Left forelimb (tissue), 1 donor: Measurements from ENCODE around the gene STAT1.

ENCODE experiments used
- DNase-seq: peaks from one replicate; pipeline ENCODE4 v3.0.0-alpha.2; 2018; ENCODE audit warnings: low spot score

Gene STAT1

DNA sequence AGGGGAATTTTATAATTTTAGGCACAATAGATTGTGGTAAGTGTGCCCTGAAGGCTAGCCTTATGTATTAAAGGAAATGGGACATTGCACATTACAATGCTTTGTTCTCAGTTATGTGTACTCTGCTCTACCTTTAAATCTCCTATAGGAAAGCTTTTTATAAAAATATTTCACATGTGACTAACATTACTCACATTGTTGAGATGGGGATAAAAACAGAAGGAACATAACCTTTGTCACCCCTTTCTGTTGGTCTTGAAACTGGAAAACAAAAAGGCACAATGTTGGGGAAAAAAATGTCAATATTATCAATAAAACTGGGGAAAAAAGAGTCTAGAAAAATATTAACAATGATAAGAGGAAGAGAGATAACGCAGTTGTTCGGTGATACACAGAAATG is 17.3 kb upstream of the STAT1 start:
- no peak for DNase-seq

DNA sequence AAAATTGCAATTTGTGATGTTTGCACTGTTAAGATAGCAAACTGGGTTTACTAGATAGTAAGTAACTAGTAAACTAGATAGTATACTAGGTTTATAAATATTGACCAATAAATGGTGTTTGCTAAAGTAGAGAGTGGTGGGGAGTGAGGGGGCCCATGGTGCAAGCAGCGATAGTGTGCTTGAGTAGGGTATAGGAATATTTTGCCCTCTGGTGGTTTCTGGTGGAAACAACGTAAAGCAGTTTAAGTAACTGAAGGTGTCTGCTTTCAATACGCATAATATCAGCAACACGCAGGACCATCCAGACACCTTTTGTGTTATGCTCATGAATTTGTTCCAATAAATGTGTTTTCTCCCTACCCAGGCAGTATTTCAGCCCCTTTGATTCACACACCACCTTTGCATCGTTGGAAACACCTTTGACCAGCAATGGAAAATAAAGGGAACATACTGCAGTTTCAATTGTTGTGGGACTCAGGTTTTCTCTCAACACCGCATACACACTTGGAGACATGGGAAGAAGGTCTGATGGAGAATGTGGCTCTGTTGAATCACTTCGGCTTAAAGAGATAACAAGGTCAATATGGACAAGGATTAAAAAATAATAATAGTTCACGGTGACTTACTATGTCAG is 16.7 kb upstream of the STAT1 start:
- no peak for DNase-seq

GRCh38 chr2:191029280-191029950 is 15.4 kb upstream of the STAT1 start:
- no peak for DNase-seq

DNA sequence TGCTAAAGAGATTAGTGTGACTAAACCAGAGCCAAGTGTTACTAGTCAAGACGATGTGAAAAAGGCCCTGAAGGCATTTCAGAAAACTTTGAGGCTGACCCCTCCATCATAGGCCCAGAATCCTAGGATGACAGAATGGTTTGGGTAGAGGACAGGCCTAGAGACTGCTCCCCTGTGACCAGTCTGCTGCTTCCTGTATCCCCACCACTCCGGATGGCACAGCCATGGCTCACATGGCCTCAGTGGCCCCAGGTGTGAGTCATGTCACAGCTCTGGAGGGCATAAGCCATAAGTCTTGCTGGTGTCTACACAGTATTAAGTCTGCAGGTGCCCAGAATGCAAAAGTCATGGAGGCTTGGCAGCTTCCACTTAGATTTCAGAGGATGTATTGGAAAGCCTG is 12.4 kb upstream of the STAT1 start:
- DNase-seq, result no peak

GRCh38 chr2:191025135-191025534 is 11.2 kb upstream of the STAT1 start:
- no peak for DNase-seq

GRCh38 chr2:191023235-191023679 is 9.3 kb upstream of the STAT1 start:
- no peak for DNase-seq

DNA sequence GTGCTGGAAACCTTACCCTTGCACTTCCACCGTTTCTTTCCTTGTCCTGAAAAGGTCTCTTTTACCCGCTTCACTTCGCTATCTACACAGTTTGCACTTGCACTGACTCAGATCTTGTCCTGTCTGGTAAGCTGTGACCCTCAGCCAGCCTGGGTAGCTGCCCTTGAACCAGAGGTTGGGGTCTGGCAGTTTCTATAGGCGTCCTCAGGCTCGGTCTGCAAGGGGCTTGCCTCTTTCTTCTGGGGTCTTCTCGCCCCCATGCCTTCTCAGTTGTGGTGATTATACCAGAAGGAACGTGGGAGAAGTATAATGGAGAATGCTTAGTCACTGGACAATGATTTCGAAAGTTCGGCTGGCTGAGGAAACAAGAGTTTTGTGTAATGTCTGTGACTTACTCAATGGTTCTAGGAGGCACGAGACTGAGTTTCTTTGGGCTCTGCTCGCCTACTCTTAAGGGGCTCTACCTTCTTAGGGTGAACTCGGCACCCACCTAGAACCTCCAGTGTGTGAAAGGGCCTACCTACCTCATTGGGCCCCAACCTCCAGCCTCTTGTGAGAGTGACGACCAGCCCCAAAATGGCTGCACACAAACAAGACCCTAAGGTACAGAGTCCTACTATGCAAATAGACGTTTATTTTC is 6.9 kb upstream of the STAT1 start:
- peak; percentile 72 for DNase-seq

GRCh38 chr2:191020221-191020741 is 6.3 kb upstream of the STAT1 start:
- peak; percentile 99 for DNase-seq

DNA sequence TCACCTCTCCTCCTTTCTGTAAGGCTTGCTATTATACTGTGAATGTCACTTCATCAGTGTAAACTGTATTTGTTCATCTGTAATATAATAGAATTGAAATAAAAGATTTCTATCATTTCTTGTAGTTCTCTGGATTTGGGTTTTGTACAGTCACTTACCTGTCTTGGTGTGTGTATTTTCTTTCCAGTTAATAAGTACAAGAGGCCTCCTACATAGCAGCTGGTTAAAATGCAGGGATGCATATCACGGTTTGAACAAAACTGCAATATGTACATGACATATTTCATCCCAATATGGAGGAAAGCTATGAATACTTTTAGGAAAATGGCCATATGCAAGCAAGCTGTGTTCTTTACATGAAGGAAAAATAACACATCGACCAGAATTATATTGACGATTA is 5.4 kb upstream of the STAT1 start:
- DNase-seq, result no peak

DNA sequence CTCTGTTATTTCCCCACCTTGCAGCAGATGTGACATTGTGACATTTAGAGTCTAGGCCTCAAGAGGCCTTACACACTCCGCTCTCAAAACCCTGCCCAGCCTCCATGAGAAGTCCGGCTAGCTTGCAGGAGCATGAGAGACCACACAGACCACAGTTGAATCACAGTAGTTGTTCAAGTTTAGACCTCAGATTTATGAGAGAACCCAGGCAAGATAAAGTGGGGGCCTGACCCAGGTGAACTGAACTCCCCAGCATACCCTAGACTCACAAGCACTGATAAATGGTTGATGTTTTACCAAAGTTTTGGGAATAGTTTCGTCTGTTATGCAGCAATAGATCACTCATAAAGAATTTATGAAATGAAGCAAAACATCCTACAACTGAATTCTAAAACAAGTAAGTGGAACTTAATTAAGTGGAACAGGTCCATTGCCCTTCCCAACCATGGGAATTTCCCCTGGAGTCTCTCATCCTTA is 4.7 kb upstream of the STAT1 start:
- DNase-seq, result no peak

DNA sequence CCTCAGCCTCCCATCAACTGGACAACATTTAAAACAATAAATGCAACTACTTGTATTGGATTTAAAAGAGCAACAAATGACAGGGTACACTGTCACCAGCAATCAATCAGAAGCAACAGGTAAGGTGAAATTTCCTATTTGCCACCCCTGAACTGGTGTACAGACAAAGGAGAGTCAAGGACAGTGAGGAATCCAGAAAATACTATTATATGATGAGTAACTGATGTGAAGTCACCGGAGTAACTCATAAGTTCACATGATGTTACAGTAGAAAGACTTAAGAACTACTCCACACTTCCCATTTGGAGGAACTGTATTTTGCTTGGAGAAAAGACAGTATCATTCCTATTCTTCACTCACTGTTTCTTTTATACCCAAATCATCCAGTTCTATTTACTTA is 4.1 kb upstream of the STAT1 start:
- no peak for DNase-seq

DNA sequence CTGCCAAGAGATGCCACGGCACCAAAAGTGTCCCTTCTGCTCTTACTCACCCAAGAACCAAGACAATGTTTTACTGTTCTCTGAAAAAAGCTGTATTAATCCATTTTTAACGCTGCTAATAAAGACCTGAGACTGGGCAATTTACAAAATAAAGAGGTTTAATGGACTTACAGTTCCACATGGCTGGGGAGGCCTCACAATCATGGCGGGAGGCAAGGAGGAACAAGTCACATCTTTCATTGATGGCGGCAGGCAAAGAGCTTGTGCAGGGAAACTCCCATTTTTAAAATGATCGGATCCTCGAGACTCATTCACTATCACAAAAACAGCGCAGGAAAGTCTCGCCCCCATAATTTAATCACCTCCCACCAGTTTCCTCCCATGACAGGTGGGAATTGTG is 1.9 kb upstream of the STAT1 start:
- DNase-seq, result no peak

- DNase-seq, result no peak
Measured at GRCh38 chr2:191015239-191015638, 1.3 kb upstream of the STAT1 start.

GRCh38 chr2:191014653-191015020 is 666 bp upstream of the STAT1 start:
- DNase-seq, result no peak

DNA sequence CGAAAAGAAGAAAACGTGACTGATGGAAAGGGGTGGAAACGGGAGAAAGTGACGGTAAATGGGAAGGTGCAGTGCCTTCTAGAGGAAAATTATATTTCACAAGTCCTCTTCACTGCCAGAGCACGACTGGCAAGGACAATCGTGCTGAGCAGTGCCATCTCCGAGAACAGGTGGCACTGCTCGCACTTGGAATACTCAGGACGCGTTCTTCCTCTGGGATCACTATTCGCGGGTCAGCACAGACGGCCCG is 364 bp downstream of the STAT1 start:
- DNase-seq, result no peak

DNA sequence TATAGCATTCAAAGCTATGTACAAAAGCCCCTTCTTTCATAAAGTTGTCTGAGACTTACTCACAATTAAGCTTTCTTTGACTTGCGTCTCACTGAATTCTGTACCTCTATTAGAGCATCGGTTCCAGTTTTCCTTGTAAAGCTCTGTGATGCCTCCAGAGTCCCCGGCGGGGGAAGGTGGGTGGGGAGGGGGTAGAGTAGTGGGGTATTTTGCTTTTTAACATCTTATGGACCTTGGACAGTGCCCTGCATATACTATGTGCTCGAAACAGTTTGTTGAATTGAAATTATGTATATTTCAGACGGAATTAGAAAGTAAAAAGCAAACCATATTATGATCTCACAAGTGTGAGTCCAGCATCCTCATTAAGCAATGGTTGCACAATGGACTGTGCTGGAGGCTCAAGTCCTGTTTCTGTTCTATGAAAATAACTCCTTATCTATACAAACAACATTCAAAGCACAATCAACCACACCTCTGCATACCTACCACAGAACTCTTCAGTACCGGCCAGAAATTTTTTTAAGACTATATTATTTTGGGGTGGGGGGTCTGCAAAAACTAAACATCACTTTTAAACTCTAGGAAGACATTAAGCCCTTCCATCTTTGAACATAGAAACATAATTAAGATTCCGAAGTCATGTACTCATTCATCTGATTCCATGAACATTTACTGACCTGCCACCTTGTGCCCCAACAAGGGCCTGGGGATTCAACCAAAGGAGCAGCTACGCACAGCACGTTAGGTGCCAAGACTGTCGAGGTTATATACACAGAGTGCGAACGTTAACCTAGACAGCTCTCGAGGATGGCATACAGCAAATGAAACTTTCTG is 908 bp downstream of the STAT1 start:
- no peak for DNase-seq

DNA sequence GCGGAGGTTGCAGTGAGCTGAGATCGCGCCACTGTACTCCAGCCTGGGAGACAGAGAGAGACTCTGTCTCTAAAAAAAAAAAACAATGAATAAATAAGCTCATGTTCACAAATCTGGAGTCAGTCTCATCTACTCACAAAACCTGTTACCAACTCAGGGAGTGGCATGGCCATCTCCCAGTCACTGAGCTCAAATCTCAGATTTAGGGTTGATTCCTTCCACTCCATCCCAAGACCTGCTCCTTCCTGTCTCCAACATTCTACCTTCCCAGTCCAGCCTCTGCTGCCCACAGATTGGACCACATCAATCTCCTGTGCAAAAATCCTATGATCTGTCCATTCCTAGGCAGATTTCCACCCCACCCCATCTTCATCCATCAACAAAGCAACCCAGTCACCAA is 1.6 kb downstream of the STAT1 start:
- DNase-seq, result no peak

- no peak for DNase-seq
Measured at GRCh38 chr2:191010887-191011885, 2.8 kb downstream of the STAT1 start.

DNA sequence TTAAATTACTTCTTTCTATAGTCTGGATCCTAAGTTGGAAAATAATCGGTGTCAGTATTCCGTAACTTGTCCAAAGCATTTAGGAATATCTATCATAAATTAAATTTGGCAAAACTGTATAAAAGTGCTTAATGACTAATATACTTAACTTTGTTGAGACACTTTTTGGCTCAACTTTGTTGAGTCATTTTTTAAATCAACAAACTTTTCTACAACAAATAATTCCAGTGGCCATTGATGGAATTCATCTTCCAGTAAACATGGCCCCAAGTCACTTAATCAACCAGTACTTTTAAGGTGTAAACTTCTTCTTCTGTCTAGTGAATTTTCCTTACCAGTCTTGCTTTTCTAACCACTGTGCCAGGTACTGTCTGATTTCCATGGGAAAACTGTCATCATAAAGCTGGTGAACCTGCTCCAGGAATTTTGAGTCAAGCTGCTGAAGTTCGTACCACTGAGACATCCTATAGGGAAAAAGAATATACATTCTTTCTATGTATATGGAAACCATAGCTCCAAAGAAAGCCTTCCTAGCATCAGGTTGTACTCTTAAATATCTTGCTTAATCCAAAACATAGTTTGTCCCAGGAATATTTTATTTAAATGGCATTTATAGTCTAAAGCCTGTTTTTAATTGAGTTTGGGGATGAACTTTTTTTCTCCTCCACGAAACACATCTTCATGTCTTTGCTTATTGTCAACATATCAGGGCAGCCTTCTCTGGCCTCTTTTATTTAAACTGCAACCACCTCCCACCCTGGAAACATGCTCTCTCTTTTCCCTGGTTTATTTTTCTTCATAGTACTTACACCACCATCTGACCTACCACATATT is 4.2 kb downstream of the STAT1 start:
- no peak for DNase-seq

DNA sequence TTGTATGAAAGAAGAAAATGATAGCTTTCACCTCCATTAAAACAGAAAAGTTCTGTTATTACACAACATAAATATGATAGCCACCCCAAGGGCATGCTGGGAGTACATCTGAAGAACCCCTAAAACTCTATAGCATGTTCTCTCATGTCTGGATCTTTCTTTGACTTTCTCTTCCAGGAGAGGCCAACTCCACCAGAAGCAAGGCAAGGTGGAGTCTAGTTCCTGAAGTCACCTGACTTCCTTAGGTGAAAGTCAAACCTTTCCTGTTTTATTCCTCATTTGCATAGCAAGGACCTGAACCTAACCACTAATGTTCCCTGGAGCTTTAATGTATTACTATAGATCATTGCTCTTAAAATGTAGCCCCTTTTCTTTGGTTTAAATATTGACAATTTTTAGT is 5.7 kb downstream of the STAT1 start:
- no peak for DNase-seq
